ENCODE data around the gene ADCK2. TPM values are rescaled to one million over a fixed set of nuclear protein-coding genes. Genes with fewer than 3 reads are reported as not detected.

Gene ADCK2
- total and polyA plus RNA-seq, 4 donors, result 10.4 to 27.0 (median 13.7) TPM

DNA sequence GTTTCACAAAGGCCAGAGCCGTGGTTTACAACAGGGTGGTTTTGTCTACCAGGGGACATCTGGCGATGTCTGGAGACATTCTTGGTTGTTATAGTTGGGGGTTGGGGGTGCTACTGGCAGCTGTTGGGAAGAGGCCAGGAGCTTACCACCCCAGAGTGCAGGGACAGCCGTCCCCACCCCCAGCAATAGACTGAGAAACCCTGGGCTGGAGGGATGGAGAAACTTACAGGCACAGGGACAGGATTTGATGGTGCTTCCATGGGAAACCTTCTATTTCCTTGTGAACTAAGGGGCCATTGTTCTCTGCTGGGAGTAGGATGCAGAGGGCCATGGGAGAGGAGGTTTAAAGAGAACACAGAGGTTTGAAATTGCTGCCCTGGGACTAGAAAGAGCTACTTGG, 10.9 kb downstream of the ADCK2 start:
- no peak overlapping the region for H3K27ac ChIP-seq (ENCODE audit: low read depth in 1 of 2, low read length in 1 of 2)
- no peak for TF ChIP-seq CTCF (IDR thresholded peaks at IDR 0.05; ENCODE audit: control extremely low read depth, extremely low read depth)
- H3K4me3 ChIP-seq, result no peak overlapping the region
- no peaks in the 10 kb centered on the region for H3K4me1 ChIP-seq (ENCODE audit: control insufficient read depth in 5 of 5, insufficient read depth in 5 of 5, low read length in 5 of 5)
- H3K9ac ChIP-seq (ENCODE audit: insufficient read depth in 1 of 2, low read length in 2 of 2), result no peak overlapping the region
- DNase-seq (no peak), ATAC-seq (ENCODE audit: insufficient read depth, low FRiP score) (no peak)
- no peaks in the 10 kb centered on the region for H3K9me3 ChIP-seq (ENCODE audit: control insufficient read depth in 4 of 4, insufficient read depth in 3 of 4, low read length in 3 of 4)
- no peaks in the 10 kb centered on the region for H3K27me3 ChIP-seq (ENCODE audit: control insufficient read depth in 3 of 3, insufficient read depth in 3 of 3, low read length in 2 of 3)
- peaks cover 0 to 38% (median 2%) of the 10 kb centered on the region in 4 donors for H3K36me3 ChIP-seq (ENCODE audit: control insufficient read depth in 4 of 4, insufficient read depth in 4 of 4, low read length in 4 of 4)
- WGBS, 2 donors, result 90 to 97% methylated on average over 3 of the region's 3 CpGs

DNA sequence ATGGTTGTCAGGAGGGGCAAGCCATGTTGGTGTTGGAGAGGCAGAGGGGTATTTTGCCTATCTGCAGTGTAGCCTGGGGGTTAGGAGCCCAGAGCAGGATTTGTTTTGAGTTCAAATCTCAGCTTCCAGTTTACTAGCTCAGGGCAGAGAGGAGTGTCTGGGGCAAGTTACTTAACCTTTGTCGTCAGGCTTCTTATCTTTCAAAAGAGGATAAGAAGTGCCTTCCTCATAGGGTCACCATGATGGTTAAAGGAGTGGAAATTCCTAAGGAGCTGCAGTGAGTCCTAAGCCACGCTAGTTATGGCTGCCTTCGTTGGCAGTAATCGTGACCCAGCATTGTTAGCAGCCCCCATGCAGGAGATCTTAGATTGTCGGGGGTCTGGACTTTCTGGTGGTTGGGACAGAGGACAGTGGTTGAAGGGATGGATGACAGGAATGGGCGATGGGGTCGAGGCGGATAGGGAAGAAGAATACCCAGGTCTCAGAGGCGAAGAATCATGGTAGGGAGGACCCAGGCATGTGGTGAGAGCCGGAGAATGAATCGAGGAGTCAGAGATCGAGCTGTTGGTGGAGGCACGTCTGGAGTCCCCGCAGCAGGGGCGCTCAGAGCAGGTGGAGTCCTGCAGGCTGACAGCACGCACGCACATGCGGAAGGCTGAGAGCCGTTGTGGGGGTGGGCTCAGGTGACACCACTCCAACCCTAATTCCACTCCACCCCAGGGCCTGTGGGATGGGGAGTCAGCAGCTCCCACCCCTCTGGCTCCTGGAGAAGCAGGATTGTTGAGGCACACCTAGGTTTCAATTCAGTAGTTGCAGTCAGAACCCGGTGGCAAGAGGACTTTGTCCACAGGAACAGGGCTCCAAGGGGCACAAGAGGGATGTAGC, 11.6 kb downstream of the ADCK2 start:
- no peak for TF ChIP-seq CTCF (IDR thresholded peaks at IDR 0.05; ENCODE audit: control extremely low read depth, extremely low read depth)

DNA sequence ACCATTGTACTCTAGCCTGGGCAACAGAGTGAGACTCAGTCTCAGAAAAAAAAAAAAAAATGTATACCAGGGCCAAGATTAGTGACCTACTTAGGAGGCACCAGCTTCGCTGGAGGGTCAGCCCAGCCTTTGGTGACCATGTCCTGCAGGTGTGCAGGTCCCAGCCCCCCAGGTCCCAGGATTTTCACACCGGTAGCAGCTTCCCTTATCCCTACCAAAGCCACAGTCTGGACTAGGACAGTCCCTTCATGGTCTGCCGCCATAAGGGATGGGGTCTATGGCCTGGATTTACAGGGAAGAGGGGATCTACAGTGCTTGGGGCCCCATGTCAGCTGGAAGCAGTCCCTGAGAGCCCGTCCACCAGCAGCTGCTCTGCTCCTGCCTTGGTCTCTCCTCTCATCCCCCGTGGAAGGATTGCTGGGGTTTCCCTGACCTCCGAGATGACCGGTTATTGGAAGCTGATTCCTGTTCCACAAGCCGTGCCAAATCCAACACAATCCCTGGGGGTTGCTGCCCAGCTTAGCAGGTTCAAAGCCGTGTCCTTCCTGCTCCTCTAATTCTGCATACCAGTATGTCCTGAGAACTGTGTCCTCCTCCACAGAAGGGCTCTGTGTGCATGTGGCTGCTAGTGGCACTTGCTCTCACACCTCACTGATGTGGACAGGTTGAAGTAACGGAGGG, 12.8 kb downstream of the ADCK2 start:
- no peak for ATAC-seq (ENCODE audit: insufficient read depth, low FRiP score)
- TF ChIP-seq CTCF (IDR thresholded peaks at IDR 0.05; ENCODE audit: control extremely low read depth, extremely low read depth), result no peak
- H3K4me1 ChIP-seq (ENCODE audit: control insufficient read depth in 5 of 5, insufficient read depth in 5 of 5, low read length in 5 of 5), result no peaks in the 10 kb centered on the region
- H3K9ac ChIP-seq (ENCODE audit: insufficient read depth in 1 of 2, low read length in 2 of 2), result no peak overlapping the region
- WGBS, 2 donors, result 89 to 94% methylated on average over 10 of the region's 10 CpGs
- peaks cover 0 to 40% (median 2%) of the 10 kb centered on the region in 4 donors for H3K36me3 ChIP-seq (ENCODE audit: control insufficient read depth in 4 of 4, insufficient read depth in 4 of 4, low read length in 4 of 4)
- H3K4me3 ChIP-seq, result no peak overlapping the region
- H3K27ac ChIP-seq (ENCODE audit: low read depth in 1 of 2, low read length in 1 of 2), result no peak overlapping the region
- H3K27me3 ChIP-seq (ENCODE audit: control insufficient read depth in 3 of 3, insufficient read depth in 3 of 3, low read length in 2 of 3), result no peaks in the 10 kb centered on the region
- H3K9me3 ChIP-seq (ENCODE audit: control insufficient read depth in 4 of 4, insufficient read depth in 3 of 4, low read length in 3 of 4), result no peaks in the 10 kb centered on the region
- DNase-seq, result no peak

More for the DNA sequence above, 11.6 kb downstream of the ADCK2 start:
- WGBS, 2 donors, result 94 to 96% methylated on average over 20 of the region's 20 CpGs
- H3K4me3 ChIP-seq, result no peak overlapping the region
- DNase-seq (no peak), ATAC-seq (ENCODE audit: insufficient read depth, low FRiP score) (no peak)
- no peak overlapping the region for H3K9ac ChIP-seq (ENCODE audit: insufficient read depth in 1 of 2, low read length in 2 of 2)
- no peaks in the 10 kb centered on the region for H3K27me3 ChIP-seq (ENCODE audit: control insufficient read depth in 3 of 3, insufficient read depth in 3 of 3, low read length in 2 of 3)
- no peaks in the 10 kb centered on the region for H3K9me3 ChIP-seq (ENCODE audit: control insufficient read depth in 4 of 4, insufficient read depth in 3 of 4, low read length in 3 of 4)
- no peak overlapping the region for H3K27ac ChIP-seq (ENCODE audit: low read depth in 1 of 2, low read length in 1 of 2)
- peaks cover 0 to 34% (median 2%) of the 10 kb centered on the region in 4 donors for H3K36me3 ChIP-seq (ENCODE audit: control insufficient read depth in 4 of 4, insufficient read depth in 4 of 4, low read length in 4 of 4)
- no peaks in the 10 kb centered on the region for H3K4me1 ChIP-seq (ENCODE audit: control insufficient read depth in 5 of 5, insufficient read depth in 5 of 5, low read length in 5 of 5)

Data from lung (tissue), 12 donors.